GM23338 (cell line): ENCODE measurements around the gene GIPC1. TPM values are rescaled to one million over a fixed set of nuclear protein-coding genes. Genes with fewer than 3 reads are reported as not detected.

Experiments used
- ATAC-seq: fragments of 200-7000 bp; cut with Tn5 transposase; 3 replicates; pipeline ENCODE4 v1.9.1; 2020
- DNase-seq: peaks from one replicate; pipeline ENCODE4 v3.0.0-alpha.2; 2015; ENCODE audit warnings: low spot score
- H2AFZ ChIP-seq: fragments of 200-600 bp; sonication (generic); 2 replicates; pipeline ENCODE4 v1.8.0; 2016; ENCODE audit warnings: antibody characterized with exemption, mild to moderate bottlenecking, moderate library complexity
- H3F3A ChIP-seq: fragments of 200-600 bp; sonication (generic); replicated peaks from 2 replicates; pipeline ENCODE4 v1.8.0; 2017; ENCODE audit warnings: antibody characterized with exemption, mixed run types, low read depth
- H3K27ac ChIP-seq: fragments of 200-600 bp; sonication (generic); 2 replicates; pipeline ENCODE4 v1.6.1; 2016; ENCODE audit warnings: low read depth
- H3K27me3 ChIP-seq: fragments of 200-600 bp; sonication (generic); 2 replicates; pipeline ENCODE4 v1.8.0; 2016; ENCODE audit warnings: mild to moderate bottlenecking, mixed run types, moderate library complexity; ENCODE audit not compliant: insufficient read depth
- H3K36me3 ChIP-seq: fragments of 200-600 bp; sonication (generic); 2 replicates; pipeline ENCODE4 v1.8.0; 2016; ENCODE audit warnings: mild to moderate bottlenecking; ENCODE audit not compliant: insufficient read depth
- H3K4me1 ChIP-seq: fragments of 200-600 bp; sonication (generic); 2 replicates; pipeline ENCODE4 v1.8.0; 2016; ENCODE audit warnings: mild to moderate bottlenecking, moderate library complexity; ENCODE audit not compliant: insufficient read depth
- H3K4me2 ChIP-seq: fragments of 200-600 bp; sonication (generic); 2 replicates; pipeline ENCODE4 v1.7.1; 2017; ENCODE audit warnings: mixed run types
- H3K4me3 ChIP-seq: fragments of 200-600 bp; sonication (generic); 2 replicates; pipeline ENCODE4 v1.6.1; 2016; ENCODE audit warnings: mixed run types
- H3K79me2 ChIP-seq: fragments of 200-600 bp; sonication (generic); replicated peaks from 2 replicates; pipeline ENCODE4 v1.8.0; 2017; ENCODE audit warnings: mild to moderate bottlenecking; ENCODE audit not compliant: insufficient read depth
- H3K9me2 ChIP-seq: fragments of 200-600 bp; sonication (generic); 2 replicates; pipeline ENCODE4 v1.8.0; 2017; ENCODE audit not compliant: insufficient read depth
- H4K20me1 ChIP-seq: fragments of 200-600 bp; sonication (generic); replicated peaks from 2 replicates; pipeline ENCODE4 v1.8.0; 2017; ENCODE audit warnings: mild to moderate bottlenecking; ENCODE audit not compliant: insufficient read depth
- H3K27ac Mint-ChIP-seq: 2 replicates; pipeline ENCODE4 v1.8.0; 2020; ENCODE audit warnings: inconsistent platforms, mild to moderate bottlenecking, moderate library complexity, mixed read lengths
- H3K27me3 Mint-ChIP-seq: 3 replicates; pipeline ENCODE4 v1.8.0; 2022; ENCODE audit warnings: low read depth, mild to moderate bottlenecking, moderate library complexity, mixed read lengths, inconsistent platforms; ENCODE audit not compliant: insufficient read depth, poor library complexity
- H3K36me3 Mint-ChIP-seq: 3 replicates; pipeline ENCODE4 v1.8.0; 2021; ENCODE audit warnings: low read depth, mild to moderate bottlenecking, inconsistent platforms, moderate library complexity, mixed read lengths
- H3K4me1 Mint-ChIP-seq: 3 replicates; pipeline ENCODE4 v1.8.0; 2020; ENCODE audit warnings: mild to moderate bottlenecking, inconsistent platforms, mixed read lengths
- H3K4me3 Mint-ChIP-seq: 3 replicates; pipeline ENCODE4 v1.8.0; 2021; ENCODE audit warnings: moderate library complexity, mild to moderate bottlenecking, inconsistent platforms, mixed read lengths
- H3K9me3 Mint-ChIP-seq: 3 replicates; pipeline ENCODE4 v1.8.0; 2020; ENCODE audit warnings: moderate library complexity, mild to moderate bottlenecking, inconsistent platforms, mixed read lengths
- CTCF ChIP-seq, 2 experiments: fragments of 200-600 bp in 1 of 2; sonication (generic) in 1 of 2; conservative IDR thresholded peaks; 2 replicates each; pipeline versions ENCODE4 v1.5.1 to v1.6.1; 2016 to 2017; ENCODE audit warnings: antibody characterized with exemption in 2 of 2, low read depth in 2 of 2, mild to moderate bottlenecking in 2 of 2, moderate library complexity in 1 of 2
- NANOG ChIP-seq: IDR thresholded peaks from 2 replicates; pipeline ENCODE4 v1.6.1; 2016; ENCODE audit warnings: antibody characterized with exemption, borderline replicate concordance
- REST ChIP-seq: IDR thresholded peaks from one replicate; pipeline ENCODE4 v1.6.1; 2018; ENCODE audit warnings: antibody characterized with exemption; ENCODE audit not compliant: unreplicated experiment
- ZNF114 ChIP-seq: fragments of 250-450 bp; sonication (Bioruptor Pico); IDR thresholded peaks from 2 replicates; pipeline ENCODE4 v1.5.0; 2020; ENCODE audit warnings: mild to moderate bottlenecking, moderate library complexity
- ZNF462 ChIP-seq: fragments of 250-450 bp; sonication (Bioruptor Pico); IDR thresholded peaks from 2 replicates; pipeline ENCODE4 v1.5.0; 2020; ENCODE audit warnings: mild to moderate bottlenecking, moderate library complexity
- polyA plus RNA-seq: library from polyadenylated mRNA; unstranded; fragments of >200 nt; fragmentation: Nextera tagmentation; extraction: Ambion mirVana; gene quantifications from 2 replicates; pipeline ENCODE4 v1.2.1, GENCODE V29; 2016
- total RNA-seq: library from RNA; depleted of rRNA; stranded (reverse); fragments of >200 nt; shearing (Covaris generic); gene quantifications from 2 replicates; pipeline ENCODE4 v1.2.3, GENCODE V29; 2014

Gene GIPC1
- total and polyA plus RNA-seq, 2 experiments from 2014 or later: 51.6 to 106 TPM

- no peak for TF ChIP-seq ZNF462 (CRISPR knock-in tag)
These were observed 19.6 kb downstream of the GIPC1 start (continued) for GRCh38 chr19:14476327-14476672.

- no peak within 1 kb of the TSS; the same call in 2 of the 3 replicates for H3K4me3 Mint-ChIP-seq
- TF ChIP-seq CTCF (conservative IDR thresholded peaks at IDR 0.05; ENCODE audit: low read depth in 2 of 2) (peak; percentile 47 to 66), REST (no peak), ZNF114 (CRISPR knock-in tag) (no peak), NANOG (no peak)
These were observed 20.5 kb downstream of the GIPC1 start, which contains the start of gene PTGER1 for GRCh38 chr19:14475251-14476073. Gene PTGER1, minus strand, starts transcription at chr19:14475354. Its CDS starts 1,034 bp downstream, at chr19:14474320.

More at GRCh38 chr19:14475251-14476073, 20.5 kb downstream of the GIPC1 start, which contains the start of gene PTGER1:
- Histone ChIP-seq H3K79me2 (no peaks in the 10 kb centered on the region), H2AFZ (no peak within 1 kb of the TSS), H3K27ac (no peak within 1 kb of the TSS), H3K4me1 (peaks cover 12% of the 10 kb centered on the region), H3K4me3 (peak within 1 kb of the TSS; percentile 43; the same call in 1 of the 2 replicates), H3K36me3 (peaks cover 5% of the 10 kb centered on the region; the same call in 1 of the 2 replicates), H3K4me2 (peak within 1 kb of the TSS; percentile 75), H3K9me2 (no peaks in the 10 kb centered on the region), H4K20me1 (no peaks in the 10 kb centered on the region; the same call in 1 of the 2 replicates), H3K27me3 (peaks cover 18% of the 10 kb centered on the region), H3F3A (peaks cover 11% of the 10 kb centered on the region)
- DNase-seq (peak; percentile 78), ATAC-seq (peak; percentile 16)
- no peak within 1 kb of the TSS for H3K27ac Mint-ChIP-seq
- H3K4me1 Mint-ChIP-seq: peaks cover 32% of the 10 kb centered on the region
- no peaks in the 10 kb centered on the region for H3K9me3 Mint-ChIP-seq
- H3K27me3 Mint-ChIP-seq: peaks cover 23% of the 10 kb centered on the region
- peaks cover 13% of the 10 kb centered on the region for H3K36me3 Mint-ChIP-seq
